ENCODE results near the gene AJAP1.

Gene AJAP1

DNA sequence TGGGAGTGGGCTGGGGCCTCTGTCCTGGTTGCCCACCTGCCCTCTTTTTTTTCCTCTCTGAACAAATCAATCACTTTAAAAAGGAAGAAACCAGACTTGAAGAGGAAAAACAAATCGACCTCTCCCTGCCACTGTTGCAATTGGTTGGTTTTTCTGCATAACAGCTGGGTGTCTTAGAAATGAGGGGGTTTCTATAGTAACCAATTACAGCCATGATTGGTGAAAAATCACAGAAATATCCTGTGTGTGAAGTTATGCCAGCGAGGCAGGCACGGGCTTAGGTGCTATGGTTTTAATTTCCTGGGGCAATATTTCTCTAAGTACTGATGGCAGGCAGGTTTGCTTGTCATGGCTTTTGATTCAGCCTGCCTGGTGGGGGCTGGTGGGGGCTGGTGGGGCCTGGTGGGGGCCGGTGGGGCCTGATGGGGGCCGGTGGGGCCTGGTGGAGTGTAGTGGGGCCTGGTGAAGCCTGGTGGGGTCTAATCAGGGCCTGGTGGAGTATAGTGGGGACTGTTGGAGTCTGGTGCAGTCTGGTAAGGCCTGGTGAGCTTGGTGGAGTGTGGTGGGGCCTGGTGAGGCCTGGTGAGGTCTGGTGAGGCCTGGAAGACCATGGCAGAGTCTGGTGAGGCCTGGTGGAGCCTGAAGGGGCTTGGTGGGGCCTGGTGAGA lies 54.6 kb downstream of the AJAP1 start:
- in situ Hi-C loops (cut with MboI; ENCODE audit: low pct_unique_long_range_greater_than_20kb, low sequenced_read_pairs, unreplicated experiment): no loop called here
- no peak for TF ChIP-seq CTCF (IDR thresholded peaks at IDR 0.05; ENCODE audit: extremely low read depth, insufficient read depth, missing control alignments)
- DNase-seq (ENCODE audit: low spot score): no peak

- DNase-seq (ENCODE audit: low spot score): no peak
- no peak for TF ChIP-seq CTCF (IDR thresholded peaks at IDR 0.05; ENCODE audit: extremely low read depth, insufficient read depth, missing control alignments)
- in situ Hi-C loops (cut with MboI; ENCODE audit: low pct_unique_long_range_greater_than_20kb, low sequenced_read_pairs, unreplicated experiment): no loop called here
These were observed 55.2 kb downstream of the AJAP1 start for GRCh38 chr1:4709641-4710040.

DNA sequence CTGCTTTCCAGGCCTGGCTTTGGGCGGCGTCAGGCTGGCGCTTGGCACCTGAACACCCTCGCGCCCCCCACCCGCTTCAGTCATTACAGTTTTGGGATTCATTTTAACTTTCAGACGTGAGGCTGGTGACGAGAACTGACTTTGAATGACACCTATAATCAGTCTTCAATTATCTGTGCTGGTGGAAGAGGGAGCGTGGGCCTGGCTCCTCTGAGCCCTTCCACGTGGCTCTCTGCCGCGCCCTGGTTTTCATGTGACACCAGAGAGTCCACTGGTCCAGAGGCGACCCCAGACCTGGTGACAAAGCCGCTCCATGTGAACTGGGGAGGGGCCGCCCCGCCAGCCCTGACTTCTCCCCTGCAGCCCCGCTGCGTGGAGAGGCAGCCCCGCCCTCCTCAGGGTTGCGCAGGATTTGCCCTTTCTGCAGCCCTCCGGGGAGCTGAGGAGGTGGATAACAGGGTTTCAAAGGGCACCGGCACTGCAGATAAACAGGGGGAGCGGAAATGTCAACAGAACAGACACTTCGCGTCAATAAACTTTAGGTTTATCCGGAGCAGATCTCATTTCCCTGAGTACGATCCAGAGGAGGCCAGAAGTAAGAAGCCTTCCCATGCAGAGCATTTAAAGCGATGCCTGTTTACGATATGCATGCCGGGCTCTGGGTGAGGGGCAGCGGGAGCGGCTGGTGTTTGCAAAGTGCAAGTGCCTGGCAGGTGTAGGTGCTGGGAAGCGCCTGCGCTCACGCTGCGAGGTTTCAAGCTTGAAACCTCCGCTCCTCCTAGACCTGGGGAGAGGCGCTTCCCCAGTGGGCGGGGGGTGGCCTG lies 56.4 kb downstream of the AJAP1 start:
- DNase-seq (ENCODE audit: low spot score): no peak
- TF ChIP-seq CTCF (IDR thresholded peaks at IDR 0.05; ENCODE audit: extremely low read depth, insufficient read depth, missing control alignments): no peak
- in situ Hi-C loops (cut with MboI; ENCODE audit: low pct_unique_long_range_greater_than_20kb, low sequenced_read_pairs, unreplicated experiment): no loop called here

GRCh38 chr1:4711416-4712275 lies 57.2 kb downstream of the AJAP1 start:
- in situ Hi-C loops (cut with MboI; ENCODE audit: low pct_unique_long_range_greater_than_20kb, low sequenced_read_pairs, unreplicated experiment): no loop called here
- DNase-seq (ENCODE audit: low spot score): no peak
- no peak for TF ChIP-seq CTCF (IDR thresholded peaks at IDR 0.05; ENCODE audit: extremely low read depth, insufficient read depth, missing control alignments)

DNA sequence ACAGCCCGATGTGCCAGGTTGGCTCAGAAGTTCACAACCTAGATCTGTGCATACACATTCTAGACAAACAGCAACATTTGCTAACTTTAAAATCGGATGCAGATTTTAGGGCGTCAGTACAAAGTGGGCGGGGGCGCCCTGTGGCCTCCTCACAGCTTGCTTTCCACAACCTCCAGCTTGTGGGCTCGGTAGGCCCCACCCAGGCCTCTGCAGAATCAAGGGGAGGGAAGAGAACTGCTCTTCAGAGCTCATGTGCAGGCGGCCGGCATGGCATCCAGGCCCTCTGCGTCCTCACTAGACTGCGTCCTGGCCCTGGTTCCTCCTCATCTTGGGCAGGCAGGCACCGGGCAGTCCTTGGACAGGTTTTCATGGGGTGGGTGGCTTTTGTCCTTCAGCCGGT lies 59.3 kb downstream of the AJAP1 start:
- no peak for TF ChIP-seq CTCF (IDR thresholded peaks at IDR 0.05; ENCODE audit: extremely low read depth, insufficient read depth, missing control alignments)
- no peak for DNase-seq (ENCODE audit: low spot score)
- in situ Hi-C loops (cut with MboI; ENCODE audit: low pct_unique_long_range_greater_than_20kb, low sequenced_read_pairs, unreplicated experiment): no loop called here

- in situ Hi-C loops (cut with MboI; ENCODE audit: low pct_unique_long_range_greater_than_20kb, low sequenced_read_pairs, unreplicated experiment): no loop called here
- TF ChIP-seq CTCF (IDR thresholded peaks at IDR 0.05; ENCODE audit: extremely low read depth, insufficient read depth, missing control alignments): no peak
- no peak for DNase-seq (ENCODE audit: low spot score)
These were observed 62.0 kb downstream of the AJAP1 start for GRCh38 chr1:4716406-4716805.
